HepG2 (cell line): ENCODE measurements around the gene SLC9B2. TPM values are rescaled to one million over a fixed set of nuclear protein-coding genes. Genes with fewer than 3 reads are reported as not detected.

Experiments
- ATF3 ChIP-seq: sonication (generic); formaldehyde crosslinking; IDR thresholded peaks from 2 replicates; pipeline ENCODE4 v1.4.0; 2020; ENCODE audit warnings: missing genetic modification reagents
- CAMTA2 ChIP-seq: sonication (generic); formaldehyde crosslinking; IDR thresholded peaks from 2 replicates; pipeline ENCODE4 v1.4.0; 2020; ENCODE audit warnings: mild to moderate bottlenecking, missing genetic modification reagents, borderline replicate concordance
- CBX5 ChIP-seq: sonication (generic); formaldehyde crosslinking; IDR thresholded peaks from 2 replicates; pipeline ENCODE4 v1.4.0; 2020; ENCODE audit warnings: missing genetic modification reagents, borderline replicate concordance
- CREB1 ChIP-seq, 2 experiments: fragments of 450-650 bp in 1 of 2; IDR thresholded peaks; 2 replicates each; pipeline ENCODE4 v1.6.1; 2016 to 2017; ENCODE audit warnings: control low read depth in 1 of 2, mild to moderate bottlenecking in 1 of 2, missing compliant biosample characterization in 1 of 2, missing genetic modification characterization in 1 of 2
- FOXK2 ChIP-seq: fragments of 450-650 bp; IDR thresholded peaks from 2 replicates; pipeline ENCODE4 v1.6.1; 2016
- GATA4 ChIP-seq: sonication (generic); IDR thresholded peaks from 2 replicates; pipeline ENCODE4 v1.6.1; 2016; ENCODE audit warnings: antibody characterized with exemption, low read depth, borderline replicate concordance
- HIVEP1 ChIP-seq: sonication (generic); formaldehyde crosslinking; IDR thresholded peaks from 2 replicates; pipeline ENCODE4 v1.4.0; 2020; ENCODE audit warnings: mild to moderate bottlenecking, missing genetic modification reagents
- MIXL1 ChIP-seq: IDR thresholded peaks from 2 replicates; pipeline ENCODE4 v1.6.1; 2016
- NFAT5 ChIP-seq: sonication (generic); formaldehyde crosslinking; IDR thresholded peaks from 2 replicates; pipeline ENCODE4 v1.4.0; 2020; ENCODE audit warnings: missing genetic modification reagents
- SUZ12 ChIP-seq: fragments of 150-350 bp; IDR thresholded peaks from 2 replicates; pipeline ENCODE4 v1.6.1; 2014; ENCODE audit warnings: low read depth, low read length
- TFDP2 ChIP-seq: sonication (generic); formaldehyde crosslinking; IDR thresholded peaks from 2 replicates; pipeline ENCODE4 v1.4.0; 2020; ENCODE audit warnings: missing genetic modification reagents
- ZMAT3 ChIP-seq: sonication (generic); formaldehyde crosslinking; conservative IDR thresholded peaks from 2 replicates; pipeline ENCODE4 v1.7.0; 2021; ENCODE audit warnings: missing genetic modification reagents
- ZNF17 ChIP-seq: sonication (generic); formaldehyde crosslinking; IDR thresholded peaks from 2 replicates; pipeline ENCODE4 v1.5.0; 2020; ENCODE audit warnings: mild to moderate bottlenecking, missing genetic modification reagents
- ZNF34 ChIP-seq: sonication (generic); formaldehyde crosslinking; IDR thresholded peaks from 2 replicates; pipeline ENCODE4 v1.4.0; 2020; ENCODE audit warnings: mild to moderate bottlenecking, missing genetic modification reagents, borderline replicate concordance
- ZNF451 ChIP-seq: sonication (generic); formaldehyde crosslinking; IDR thresholded peaks from 2 replicates; pipeline ENCODE4 v1.5.0; 2020; ENCODE audit warnings: mild to moderate bottlenecking, missing genetic modification reagents
- ZNF713 ChIP-seq: sonication (generic); formaldehyde crosslinking; IDR thresholded peaks from 2 replicates; pipeline ENCODE4 v1.4.0; 2020; ENCODE audit warnings: mild to moderate bottlenecking, missing genetic modification reagents
- ZNF737 ChIP-seq: sonication (generic); formaldehyde crosslinking; IDR thresholded peaks from 2 replicates; pipeline ENCODE4 v1.5.0; 2020; ENCODE audit warnings: missing genetic modification reagents, mild to moderate bottlenecking, borderline replicate concordance
- ZNF878 ChIP-seq: sonication (generic); formaldehyde crosslinking; IDR thresholded peaks from 2 replicates; pipeline ENCODE4 v1.8.1; 2023; ENCODE audit warnings: mild to moderate bottlenecking, missing genetic modification reagents, moderate library complexity
- ZSCAN21 ChIP-seq: sonication (generic); formaldehyde crosslinking; IDR thresholded peaks from 2 replicates; pipeline ENCODE4 v1.8.0; 2022; ENCODE audit warnings: mild to moderate bottlenecking, missing genetic modification reagents, moderate library complexity, borderline replicate concordance
- ZSCAN31 ChIP-seq: sonication (generic); formaldehyde crosslinking; IDR thresholded peaks from 2 replicates; pipeline ENCODE4 v1.5.0; 2020; ENCODE audit warnings: low read depth, mild to moderate bottlenecking, missing genetic modification reagents
- polyA plus RNA-seq, 8 experiments: library from polyadenylated mRNA; depleted of rRNA in 3 of 8; stranded (reverse) in 7 of 8; unstranded in 1 of 8; fragments of >200 nt; fragmentation: Illumina TruSeq in 4 of 8; extraction: Trizol in 4 of 8; gene quantifications; 2 replicates each; pipeline versions ENCODE4 v1.2.1 to v1.2.3, GENCODE V29; 2011 to 2016; ENCODE audit warnings: low read depth in 4 of 8, missing spikeins in 1 of 8, mixed read lengths in 1 of 8; ENCODE audit not compliant: insufficient read depth in 1 of 8
- total RNA-seq, 5 experiments: library from RNA; depleted of rRNA; stranded (reverse); fragments of >200 nt; fragmentation: Illumina TruSeq; extraction: Trizol; gene quantifications; 2 replicates each; pipeline ENCODE4 v1.2.3, GENCODE V29; 2016; ENCODE audit warnings: low read depth in 1 of 5
- TF ChIP-seq, protein P1 (sequence below): fragments of 450-650 bp; IDR thresholded peaks from 2 replicates; pipeline ENCODE4 v1.6.1; 2017

Gene SLC9B2
- total and polyA plus RNA-seq, 2 of the 13 experiments (the other 11 are each of a cell fraction or from before 2014, with no cell fraction given): 23.5 to 38.5 TPM

GRCh38 chr4:103019308-103020124 lies 57.0 kb downstream of the SLC9B2 start, which contains the start of gene SLC9B1 (continued):
- TF ChIP-seq ZSCAN31: 0 out of 2 replicates have a peak, but pooled peaks have one; percentile 67
- no peak; the same call in 1 of the 2 replicates for TF ChIP-seq ZNF737 (CRISPR knock-in tag)
- peak; percentile 65; the same call in 1 of the 2 replicates for TF ChIP-seq ZNF34 (CRISPR knock-in tag)
- TF ChIP-seq TFDP2 (CRISPR knock-in tag): peak; percentile 73; the same call in 1 of the 2 replicates
- no peak for TF ChIP-seq MIXL1 (CRISPR knock-in tag)
- peak; percentile 25; the same call in 1 of the 2 replicates for TF ChIP-seq GATA4
- TF ChIP-seq ATF3 (CRISPR knock-in tag): peak; percentile 70
- TF ChIP-seq NFAT5 (CRISPR knock-in tag): no peak
- peak; percentile 95 for TF ChIP-seq CREB1 (IDR thresholded peaks at IDR 0.05)
- TF ChIP-seq CREB1 (CRISPR knock-in tag; IDR thresholded peaks at IDR 0.05): peak; percentile 97
- TF ChIP-seq ZNF878 (CRISPR knock-in tag): no peak
- TF ChIP-seq, protein P1, sequence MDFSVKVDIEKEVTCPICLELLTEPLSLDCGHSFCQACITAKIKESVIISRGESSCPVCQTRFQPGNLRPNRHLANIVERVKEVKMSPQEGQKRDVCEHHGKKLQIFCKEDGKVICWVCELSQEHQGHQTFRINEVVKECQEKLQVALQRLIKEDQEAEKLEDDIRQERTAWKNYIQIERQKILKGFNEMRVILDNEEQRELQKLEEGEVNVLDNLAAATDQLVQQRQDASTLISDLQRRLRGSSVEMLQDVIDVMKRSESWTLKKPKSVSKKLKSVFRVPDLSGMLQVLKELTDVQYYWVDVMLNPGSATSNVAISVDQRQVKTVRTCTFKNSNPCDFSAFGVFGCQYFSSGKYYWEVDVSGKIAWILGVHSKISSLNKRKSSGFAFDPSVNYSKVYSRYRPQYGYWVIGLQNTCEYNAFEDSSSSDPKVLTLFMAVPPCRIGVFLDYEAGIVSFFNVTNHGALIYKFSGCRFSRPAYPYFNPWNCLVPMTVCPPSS: no peak
- TF ChIP-seq HIVEP1 (CRISPR knock-in tag): peak; percentile 86
- TF ChIP-seq ZNF451 (CRISPR knock-in tag): peak; percentile 79; the same call in 1 of the 2 replicates
- no peak for TF ChIP-seq SUZ12
- peak; percentile 46; the same call in 1 of the 2 replicates for TF ChIP-seq CAMTA2
- TF ChIP-seq FOXK2: no peak
- peak; percentile 93; the same call in 1 of the 2 replicates for TF ChIP-seq CBX5 (CRISPR knock-in tag)
- no peak for TF ChIP-seq ZMAT3 (CRISPR knock-in tag)
- peak; percentile 92 for TF ChIP-seq ZSCAN21 (CRISPR knock-in tag)
- TF ChIP-seq ZNF713: no peak
- TF ChIP-seq ZNF17: no peak
